ENCODE results near the gene PCDH15. TPM values are rescaled to one million over a fixed set of nuclear protein-coding genes. Genes with fewer than 3 reads are reported as not detected.

The PCDH15 gene
- total and polyA plus RNA-seq, 2 of the 13 experiments (the other 11 are each of a cell fraction or from before 2014, with no cell fraction given), result not detected

MicroRNA genes within 50 kb of the gene (microRNA counts, 767-probe panel; counts per million panel counts)
- microRNA hsa-miR-548f, result not detected

Small RNA genes lying within 50 kb of the gene (microRNA-seq; reads per million reads assigned to microRNA genes)
- not detected for gene MIR548F1

Small RNA genes lying within 50 kb of the gene (small RNA-seq; reads per million reads assigned to genes)
- gene AL365496.1 (ENCODE audit: insufficient read depth in 2 of 3, insufficient read length in 3 of 3, low read depth in 2 of 3, low replicate concordance in 1 of 3), result 0 reads per million in 3 experiments
- gene MIR548F1 (ENCODE audit: insufficient read depth in 2 of 3, insufficient read length in 3 of 3, low read depth in 2 of 3, low replicate concordance in 1 of 3), result 0 reads per million in 3 experiments
- 0 reads per million in 3 experiments for gene RNU6-687P (ENCODE audit: insufficient read depth in 2 of 3, insufficient read length in 3 of 3, low read depth in 2 of 3, low replicate concordance in 1 of 3)

Measured in HepG2 (cell line).